Fibroblast of the conjunctiva (primary cell): ENCODE results near the gene GAN.
A peak's percentile ranks its signal among the peaks of the same experiment; 100 is the strongest.

ENCODE experiments used
- DNase-seq: peaks from one replicate; pipeline ENCODE4 v3.0.0-alpha.2; 2010; ENCODE audit warnings: low read depth

Gene GAN

DNA sequence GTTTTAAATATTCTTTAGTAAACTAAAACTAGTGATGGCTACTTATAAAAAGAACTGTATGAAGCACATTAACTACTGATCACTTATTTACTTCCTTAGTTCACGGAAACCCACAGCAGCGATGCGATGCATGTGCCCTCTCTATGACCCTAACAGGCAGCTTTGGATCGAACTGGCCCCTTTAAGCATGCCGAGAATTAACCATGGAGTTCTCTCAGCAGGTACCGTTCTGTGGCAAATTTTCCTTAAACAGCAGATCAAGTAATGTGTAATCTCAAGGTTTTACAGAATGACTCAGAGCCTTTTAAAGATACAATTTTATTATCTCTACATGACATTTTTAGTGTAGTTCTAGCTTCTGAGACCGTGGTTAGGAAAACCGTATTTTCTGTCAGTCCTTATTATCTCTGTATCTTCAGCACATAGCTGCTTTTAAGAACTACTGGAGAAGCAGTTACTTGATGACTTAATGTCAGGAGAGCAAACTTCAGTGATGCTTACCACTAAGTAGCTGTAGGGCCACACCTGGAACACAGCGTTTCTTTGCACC lies 43.0 kb downstream of the GAN start:
- no peak for DNase-seq

DNA sequence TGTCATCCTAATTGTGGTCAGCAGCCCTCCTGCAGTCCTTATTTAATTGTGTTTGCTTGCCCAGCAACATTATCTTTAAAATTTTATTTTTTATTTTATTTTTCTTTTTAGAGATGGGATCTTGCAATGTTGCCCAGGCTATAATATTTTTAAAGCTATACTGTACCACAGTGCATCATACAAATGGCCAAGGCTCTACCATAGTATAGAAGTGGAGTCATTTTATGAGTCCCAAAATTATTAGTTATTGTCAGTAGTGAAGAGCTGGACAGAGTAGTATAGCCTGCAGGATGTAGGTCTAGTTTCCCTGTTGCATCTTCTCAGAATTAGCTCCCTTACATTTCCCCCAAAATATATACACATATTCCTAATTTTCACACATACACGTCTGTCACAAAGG lies 44.1 kb downstream of the GAN start:
- no peak for DNase-seq

- DNase-seq: no peak
These were observed 45.4 kb downstream of the GAN start for GRCh38 chr16:81360135-81360534.

- no peak for DNase-seq
These were observed 51.0 kb downstream of the GAN start for GRCh38 chr16:81365731-81366130.

DNA sequence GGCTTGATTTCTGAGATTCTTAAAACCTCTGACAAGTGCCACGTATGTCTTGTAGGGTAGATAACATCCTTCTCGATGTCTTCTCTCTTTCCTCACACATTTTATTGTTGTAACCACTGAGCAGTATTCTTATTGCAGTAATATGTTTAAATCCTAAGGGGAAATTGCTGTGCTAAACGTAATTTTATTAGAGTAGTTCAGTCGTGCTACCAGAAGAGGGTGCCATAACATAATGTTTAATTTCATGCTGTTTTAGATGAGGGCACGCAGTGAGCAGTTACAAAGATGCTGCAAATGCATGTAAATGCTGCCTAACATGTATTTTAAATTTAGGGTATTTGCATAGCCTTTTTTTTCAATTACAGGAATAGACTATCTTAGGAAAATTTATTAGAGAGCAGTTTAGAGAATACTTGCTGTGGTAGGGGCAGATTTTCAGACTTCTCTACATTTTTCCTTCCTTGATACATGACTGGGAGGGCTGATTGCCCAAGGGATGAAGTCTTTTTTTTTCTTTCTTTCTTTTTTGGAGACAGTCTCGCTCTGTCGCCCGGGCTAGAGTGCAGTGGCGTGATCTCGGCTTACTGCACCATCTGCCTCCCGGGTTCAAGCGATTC lies 51.7 kb downstream of the GAN start:
- DNase-seq: peak; percentile 33

DNA sequence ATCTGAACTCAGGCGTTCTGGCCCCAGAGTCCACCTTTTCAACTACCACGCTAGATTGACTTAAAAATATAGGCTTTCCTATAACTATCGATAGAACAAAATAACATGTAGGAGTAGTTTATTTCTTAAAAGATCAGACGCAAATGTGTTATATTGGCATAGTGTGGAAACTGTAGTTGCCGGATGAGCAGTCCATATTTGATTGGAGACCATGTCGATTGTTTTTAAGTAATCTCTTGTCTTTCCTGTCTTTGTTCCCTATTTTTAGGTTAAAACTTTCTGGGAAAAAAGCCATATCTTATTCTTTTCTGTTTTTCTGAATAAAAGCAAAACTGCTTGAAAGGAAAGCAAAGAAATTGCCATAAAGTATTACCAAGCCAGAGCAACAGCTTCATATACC lies 53.1 kb downstream of the GAN start:
- DNase-seq: no peak

GRCh38 chr16:81369888-81370504 lies 55.2 kb downstream of the GAN start:
- DNase-seq: no peak

GRCh38 chr16:81371106-81371505 lies 56.3 kb downstream of the GAN start:
- DNase-seq: peak; percentile 22

GRCh38 chr16:81374550-81374949 lies 59.8 kb downstream of the GAN start:
- no peak for DNase-seq

GRCh38 chr16:81376880-81377279 lies 62.1 kb downstream of the GAN start:
- no peak for DNase-seq

DNA sequence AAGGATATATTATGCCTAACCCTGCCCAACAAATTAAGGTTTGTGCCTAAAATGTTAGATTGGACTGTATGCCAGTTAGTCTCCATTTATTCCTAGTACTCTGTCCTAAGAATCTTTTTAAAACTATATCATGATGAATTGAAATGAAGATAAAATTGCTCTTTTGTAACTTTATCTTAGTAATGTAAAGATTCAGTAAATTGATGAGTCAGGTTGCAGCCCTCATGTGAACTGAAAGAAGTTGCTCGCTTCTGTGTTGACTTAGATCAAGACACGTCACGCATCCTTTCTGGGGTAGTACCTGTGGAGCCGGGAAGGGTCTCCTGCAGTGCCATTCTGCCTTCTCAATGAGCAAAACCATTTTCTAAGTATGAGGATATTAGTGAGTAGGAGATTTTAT lies 63.3 kb downstream of the GAN start:
- no peak for DNase-seq

DNA sequence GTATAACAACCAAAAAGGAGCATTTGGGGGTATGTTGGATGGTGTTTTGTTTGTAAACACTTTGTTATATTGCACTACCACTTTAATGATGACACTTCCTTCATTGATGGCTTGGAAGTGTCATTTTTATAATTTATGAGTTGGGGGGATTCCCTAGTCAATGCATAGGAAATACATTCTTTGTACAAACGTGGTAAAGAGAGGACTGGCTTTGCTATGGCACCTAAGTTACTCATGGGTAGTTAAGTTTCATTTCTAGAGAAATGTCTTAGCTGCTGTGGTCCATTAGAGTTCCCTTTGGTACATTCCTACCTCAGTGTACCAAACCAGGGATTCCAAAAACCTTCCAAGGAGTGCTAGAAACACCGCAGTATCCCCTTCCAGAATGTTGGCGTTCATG lies 66.2 kb downstream of the GAN start:
- DNase-seq: no peak

DNA sequence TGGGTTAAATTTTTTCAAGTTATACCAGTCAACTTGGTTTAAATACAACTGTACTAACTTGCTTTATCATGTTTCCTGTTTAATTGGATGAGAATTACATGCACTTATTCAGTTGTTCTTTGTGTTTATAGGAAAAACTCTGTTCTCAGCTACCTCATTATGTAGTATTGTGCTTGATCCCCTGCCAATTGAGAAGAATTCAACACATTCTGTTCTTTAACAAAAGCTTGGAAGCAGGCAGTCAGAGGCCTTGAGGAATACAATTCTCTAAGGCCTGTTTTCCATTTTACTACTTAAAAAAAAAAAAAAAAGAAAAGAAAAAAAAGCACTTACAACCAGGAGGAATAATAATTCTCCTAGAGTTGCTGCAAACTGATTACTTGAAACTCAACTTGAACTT lies 69.2 kb downstream of the GAN start:
- DNase-seq: peak; percentile 35

GRCh38 chr16:81385031-81385756 lies 70.4 kb downstream of the GAN start:
- no peak for DNase-seq

DNA sequence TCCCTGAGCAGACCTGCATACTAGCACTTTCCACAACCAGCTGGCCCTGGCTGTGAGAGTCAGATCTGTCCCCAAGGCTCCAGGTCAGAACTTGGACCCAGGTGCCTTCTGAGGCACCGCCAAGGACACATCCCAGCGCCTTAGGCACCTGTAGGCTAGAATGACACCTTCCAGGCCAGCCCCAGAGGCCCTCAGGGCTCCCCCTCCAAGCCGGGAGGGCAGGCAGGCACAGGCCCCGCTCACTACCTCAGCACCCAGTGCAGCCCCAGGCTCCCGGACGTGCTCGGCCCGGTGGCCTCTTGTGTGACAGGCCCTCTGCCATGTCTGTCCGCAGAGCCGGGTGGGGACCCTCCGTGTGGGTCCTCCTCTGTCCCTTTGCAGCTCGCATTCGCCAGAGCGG lies 73.6 kb downstream of the GAN start:
- no peak for DNase-seq

DNA sequence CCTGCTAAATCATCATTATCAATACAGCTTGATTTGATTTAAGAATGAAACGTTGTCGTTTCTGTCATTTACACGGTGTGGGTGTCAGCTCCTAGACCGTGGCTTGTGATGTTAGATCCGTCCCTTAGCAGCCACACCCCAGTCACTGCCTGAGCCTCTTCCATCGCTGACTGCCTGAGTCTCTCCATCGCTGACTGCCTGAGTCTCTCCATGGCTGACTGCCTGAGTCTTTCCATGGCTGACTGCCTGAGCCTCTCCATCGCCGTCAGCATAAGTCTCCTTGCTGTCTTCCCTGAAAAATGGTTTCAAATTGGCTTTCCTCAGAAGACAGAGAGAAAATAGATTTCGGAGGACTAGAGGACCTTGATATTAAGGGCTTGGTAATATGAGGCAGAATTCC lies 76.1 kb downstream of the GAN start:
- DNase-seq: no peak

- DNase-seq: no peak
These were observed 77.2 kb downstream of the GAN start for GRCh38 chr16:81392011-81392410.

DNA sequence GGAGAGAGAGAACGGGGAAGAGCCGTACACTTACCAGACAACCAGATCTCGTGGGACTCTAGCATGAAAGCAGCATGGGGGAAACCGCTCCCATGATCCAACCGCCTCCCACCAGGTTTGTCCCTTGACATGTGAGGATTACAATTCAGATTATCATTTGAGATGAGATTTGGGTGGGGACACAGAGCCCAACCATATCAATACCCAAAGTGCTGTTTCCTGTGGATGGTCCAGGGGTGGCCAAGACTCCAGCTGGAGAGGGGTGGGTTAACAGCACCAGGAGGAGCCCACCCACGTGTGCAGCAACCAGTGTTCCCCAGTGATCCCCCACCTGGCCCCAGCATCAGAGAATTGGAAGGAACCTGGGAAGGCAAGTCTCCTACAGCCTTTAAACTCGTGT lies 79.7 kb downstream of the GAN start:
- DNase-seq: no peak

- no peak for DNase-seq
These were observed 80.3 kb downstream of the GAN start for GRCh38 chr16:81394966-81395655.

- DNase-seq: no peak
These were observed 82.5 kb downstream of the GAN start for GRCh38 chr16:81397058-81397878.

DNA sequence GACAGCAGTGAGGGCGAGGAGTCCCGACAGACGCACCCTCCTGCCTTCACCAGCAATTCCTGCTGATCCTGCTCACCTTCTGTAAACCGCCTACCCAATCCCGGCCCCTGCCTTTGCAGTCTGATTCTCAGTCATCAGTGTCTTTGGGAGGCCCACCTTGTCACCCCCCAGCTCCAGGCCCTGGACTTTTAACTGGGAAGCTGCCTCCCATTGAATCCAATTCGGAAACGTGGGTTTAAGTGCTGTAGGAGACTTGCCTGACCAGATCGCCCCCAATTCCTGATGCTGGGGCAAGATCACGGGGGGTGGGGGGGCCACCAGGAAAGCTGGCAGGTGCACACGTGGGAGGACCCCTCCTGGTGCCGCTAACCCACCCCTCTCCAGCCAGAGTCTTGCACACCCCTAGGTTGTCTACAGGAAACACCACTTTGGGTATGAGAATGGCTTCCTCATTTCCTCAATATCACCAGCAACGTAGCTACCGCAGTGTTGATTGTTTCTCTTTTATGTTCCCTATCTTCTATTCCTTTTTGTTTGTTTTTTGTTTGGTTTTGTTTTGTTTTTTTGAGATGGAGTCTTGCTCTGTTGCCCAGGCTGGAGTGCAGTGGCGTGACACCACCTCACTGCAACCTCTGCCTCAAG lies 83.2 kb downstream of the GAN start:
- no peak for DNase-seq
